ENCODE results near the gene COQ3. TPM values are rescaled to one million over a fixed set of nuclear protein-coding genes. Genes with fewer than 3 reads are reported as not detected.

Gene COQ3
- total RNA-seq, 1 donor from 2014 or later = 7.5 TPM

- TF ChIP-seq CTCF (conservative IDR thresholded peaks at IDR 0.05) = no peak
- H3K4me1 Mint-ChIP-seq (ENCODE audit: unreplicated experiment) = peaks cover 21% of the 10 kb centered on the region
- H3K27me3 Mint-ChIP-seq = peaks cover 17% of the 10 kb centered on the region
- no peak for DNase-seq (ENCODE audit: extremely low spot score, unreplicated experiment)
- no peaks in the 10 kb centered on the region for H3K36me3 Mint-ChIP-seq
- no peaks in the 10 kb centered on the region for H3K9me3 Mint-ChIP-seq
- H3K27ac Mint-ChIP-seq = peak overlapping the region; percentile 69
- H3K4me3 Mint-ChIP-seq = peak overlapping the region; percentile 90
Observed at GRCh38 chr6:99348288-99349170, 45.5 kb downstream of the COQ3 start.

GRCh38 chr6:99347804-99348203 is 46.2 kb downstream of the COQ3 start:
- no peak for TF ChIP-seq CTCF (conservative IDR thresholded peaks at IDR 0.05)
- no peak overlapping the region for H3K27ac Mint-ChIP-seq
- H3K9me3 Mint-ChIP-seq = no peaks in the 10 kb centered on the region
- peaks cover 21% of the 10 kb centered on the region for H3K4me1 Mint-ChIP-seq (ENCODE audit: unreplicated experiment)
- H3K27me3 Mint-ChIP-seq = peaks cover 11% of the 10 kb centered on the region
- no peak for DNase-seq (ENCODE audit: extremely low spot score, unreplicated experiment)
- peak overlapping the region; percentile 90 for H3K4me3 Mint-ChIP-seq
- no peaks in the 10 kb centered on the region for H3K36me3 Mint-ChIP-seq

- Mint-ChIP-seq H3K9me3 (no peaks in the 10 kb centered on the region), H3K4me3 (no peak overlapping the region), H3K4me1 (ENCODE audit: unreplicated experiment) (peaks cover 21% of the 10 kb centered on the region), H3K27me3 (peaks cover 11% of the 10 kb centered on the region), H3K27ac (no peak overlapping the region), H3K36me3 (no peaks in the 10 kb centered on the region)
- no peak for TF ChIP-seq CTCF (conservative IDR thresholded peaks at IDR 0.05)
- no peak for DNase-seq (ENCODE audit: extremely low spot score, unreplicated experiment)
Observed at GRCh38 chr6:99346595-99346994, 47.4 kb downstream of the COQ3 start.

- H3K27ac Mint-ChIP-seq = no peak overlapping the region
- H3K36me3 Mint-ChIP-seq = no peaks in the 10 kb centered on the region
- peaks cover 19% of the 10 kb centered on the region for H3K4me1 Mint-ChIP-seq (ENCODE audit: unreplicated experiment)
- H3K9me3 Mint-ChIP-seq = no peaks in the 10 kb centered on the region
- no peak for DNase-seq (ENCODE audit: extremely low spot score, unreplicated experiment)
- no peak for TF ChIP-seq CTCF (conservative IDR thresholded peaks at IDR 0.05)
- peaks cover 4% of the 10 kb centered on the region for H3K27me3 Mint-ChIP-seq
- no peak overlapping the region for H3K4me3 Mint-ChIP-seq
Observed at GRCh38 chr6:99345164-99345563, 48.8 kb downstream of the COQ3 start.

GRCh38 chr6:99344289-99344688 is 49.7 kb downstream of the COQ3 start:
- Mint-ChIP-seq H3K27me3 (peaks cover 2% of the 10 kb centered on the region), H3K9me3 (no peaks in the 10 kb centered on the region), H3K4me3 (no peak overlapping the region), H3K27ac (no peak overlapping the region), H3K4me1 (ENCODE audit: unreplicated experiment) (peaks cover 17% of the 10 kb centered on the region), H3K36me3 (no peaks in the 10 kb centered on the region)
- TF ChIP-seq CTCF (conservative IDR thresholded peaks at IDR 0.05) = no peak
- no peak for DNase-seq (ENCODE audit: extremely low spot score, unreplicated experiment)

Measured in type B pancreatic cell (in vitro differentiated cells).